Adrenal gland (tissue), 5 donors: ENCODE data around the gene PMF1.

ENCODE experiments used
- POLR2A ChIP-seq, 2 donors: fragments of 450-650 bp; IDR thresholded peaks; one replicate each; pipeline ENCODE4 v1.6.1; 2017; ENCODE audit warnings: antibody characterized with exemption in 2 of 2, mild to moderate bottlenecking in 2 of 2, moderate library complexity in 1 of 2
- TF ChIP-seq, protein P1 (sequence below), 6 experiments: fragments of 450-650 bp in 4 of 6; fragments of 200-600 bp in 2 of 6; sonication (generic) in 1 of 6; IDR thresholded peaks; 1 replicate in 5 of 6; 2 replicates in 1 of 6; pipeline versions ENCODE4 v1.5.1 to v1.8.0; 2016 to 2021; ENCODE audit warnings: antibody characterized with exemption in 6 of 6, mild to moderate bottlenecking in 2 of 6, moderate library complexity in 1 of 6
- donor health status: DM: no; HTN: no; CAD: no.

DNA sequence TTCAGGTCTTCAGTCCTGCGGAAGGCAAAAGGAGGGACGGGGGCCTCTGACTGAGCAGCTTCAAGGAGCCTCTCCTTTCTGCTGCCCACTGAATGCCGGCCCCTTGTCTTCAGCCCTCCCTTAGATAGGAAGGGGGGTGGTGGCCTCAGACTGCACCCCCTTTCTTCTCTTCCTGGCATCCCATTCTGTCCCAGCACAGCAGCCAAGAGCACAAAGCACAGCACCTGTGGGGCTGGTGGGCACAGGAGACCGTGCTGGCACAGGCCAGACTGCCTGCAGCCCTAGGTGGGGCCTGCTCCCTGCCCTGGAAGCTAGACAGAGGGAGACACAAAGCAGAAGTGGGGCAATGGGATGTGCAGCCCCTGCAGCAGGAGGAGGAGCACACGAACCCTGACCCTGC lies 36.8 kb downstream of the PMF1 start:
- no peak for TF ChIP-seq POLR2A (IDR thresholded peaks at IDR 0.05)
- TF ChIP-seq, protein P1, sequence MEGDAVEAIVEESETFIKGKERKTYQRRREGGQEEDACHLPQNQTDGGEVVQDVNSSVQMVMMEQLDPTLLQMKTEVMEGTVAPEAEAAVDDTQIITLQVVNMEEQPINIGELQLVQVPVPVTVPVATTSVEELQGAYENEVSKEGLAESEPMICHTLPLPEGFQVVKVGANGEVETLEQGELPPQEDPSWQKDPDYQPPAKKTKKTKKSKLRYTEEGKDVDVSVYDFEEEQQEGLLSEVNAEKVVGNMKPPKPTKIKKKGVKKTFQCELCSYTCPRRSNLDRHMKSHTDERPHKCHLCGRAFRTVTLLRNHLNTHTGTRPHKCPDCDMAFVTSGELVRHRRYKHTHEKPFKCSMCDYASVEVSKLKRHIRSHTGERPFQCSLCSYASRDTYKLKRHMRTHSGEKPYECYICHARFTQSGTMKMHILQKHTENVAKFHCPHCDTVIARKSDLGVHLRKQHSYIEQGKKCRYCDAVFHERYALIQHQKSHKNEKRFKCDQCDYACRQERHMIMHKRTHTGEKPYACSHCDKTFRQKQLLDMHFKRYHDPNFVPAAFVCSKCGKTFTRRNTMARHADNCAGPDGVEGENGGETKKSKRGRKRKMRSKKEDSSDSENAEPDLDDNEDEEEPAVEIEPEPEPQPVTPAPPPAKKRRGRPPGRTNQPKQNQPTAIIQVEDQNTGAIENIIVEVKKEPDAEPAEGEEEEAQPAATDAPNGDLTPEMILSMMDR (IDR thresholded peaks at IDR 0.05) = no peak
